Lower leg skin (tissue), 3 donors: ENCODE data around the gene PDXDC1.
"Not testable (repeated sequence)": the region's sequence is repeated elsewhere in the genome, so short reads cannot be mapped to it uniquely, and the experiment has no call there.

ENCODE experiments used
- CTCF ChIP-seq, 3 donors: fragments of 450-650 bp; IDR thresholded peaks; one replicate each; pipeline ENCODE4 v1.5.1; 2016; ENCODE audit warnings: antibody characterized with exemption in 3 of 3, mild to moderate bottlenecking in 3 of 3, moderate library complexity in 2 of 3
- POLR2A ChIP-seq, 2 donors: fragments of 450-650 bp; IDR thresholded peaks; one replicate each; pipeline ENCODE4 v1.6.1; 2016 to 2017; ENCODE audit warnings: antibody characterized with exemption in 2 of 2, mild to moderate bottlenecking in 1 of 2, moderate library complexity in 1 of 2

- TF ChIP-seq CTCF, POLR2A (IDR thresholded peaks at IDR 0.05): not testable (repeated sequence)
These were observed 38.1 kb downstream of the PDXDC1 start for GRCh38 chr16:15012941-15013340.
